HG02981 (cell line): ENCODE results near the gene MAP4K3.
A peak's percentile ranks its signal among the peaks of the same experiment; 100 is the strongest.

Source experiments
- ATAC-seq: cut with Tn5 transposase; IDR thresholded peaks from one replicate; pipeline ENCODE4 v1.9.1; 2021; ENCODE audit warnings: mild to moderate bottlenecking, moderate library complexity; ENCODE audit not compliant: unreplicated experiment

The MAP4K3 gene

DNA sequence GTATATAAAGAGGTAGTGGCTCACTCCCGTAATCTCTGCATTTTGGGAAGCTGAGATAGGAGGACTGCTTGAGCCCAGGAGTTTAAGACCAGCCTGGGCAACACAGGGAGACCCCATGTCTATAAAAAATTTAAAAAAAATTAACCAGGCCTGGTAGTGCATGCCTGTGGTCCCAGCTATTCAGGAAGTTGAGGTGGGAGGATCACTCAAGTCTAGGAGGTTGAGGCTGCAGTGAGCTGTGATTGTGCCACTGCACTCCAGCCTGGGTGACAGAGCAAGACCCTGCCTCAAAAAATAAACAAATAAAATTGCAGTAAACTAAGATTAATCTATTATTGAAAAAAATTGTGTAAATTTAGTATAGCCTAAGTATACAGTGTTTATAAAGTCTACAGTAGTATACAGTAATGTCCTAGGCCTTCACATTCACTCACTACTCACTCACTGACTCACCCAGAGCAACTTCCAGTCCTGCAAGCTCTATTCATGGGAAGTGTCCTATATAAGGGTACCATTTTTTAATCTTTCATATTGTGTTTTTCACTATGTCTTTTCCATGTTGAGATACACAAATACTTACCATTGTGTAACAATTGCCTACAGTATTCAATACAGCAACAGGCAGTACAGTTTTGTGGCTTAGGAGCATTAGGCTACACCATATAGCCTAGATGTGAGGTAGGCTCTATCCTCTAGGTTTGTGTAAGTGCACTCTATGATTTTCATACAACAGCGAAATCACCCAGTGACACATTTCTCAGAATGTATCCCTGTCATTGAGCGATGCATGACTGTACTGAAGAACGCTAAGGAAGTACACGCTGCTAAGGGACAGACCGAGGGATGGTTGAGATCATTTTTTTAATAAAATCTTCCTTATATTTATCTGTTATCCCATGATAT, 10.4 kb upstream of the MAP4K3 start:
- no peak for ATAC-seq

DNA sequence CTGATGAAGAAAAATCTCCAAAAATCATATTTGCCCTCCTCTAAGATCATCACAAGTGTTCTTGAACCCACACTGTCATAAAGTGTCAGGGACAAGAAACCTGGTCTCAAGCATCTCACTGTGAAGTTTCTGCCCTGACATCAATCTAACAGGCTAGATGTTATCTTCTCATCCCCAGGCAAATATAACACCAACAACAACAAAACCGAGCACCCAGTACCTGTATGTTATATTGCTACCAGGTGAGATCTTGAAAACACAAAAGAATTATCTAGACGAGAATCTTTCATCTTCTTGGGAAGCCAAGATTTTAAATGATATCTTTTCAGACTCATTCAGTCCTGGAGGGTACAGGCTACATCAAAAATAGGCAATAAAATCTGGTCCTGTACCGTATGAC, 8.8 kb upstream of the MAP4K3 start:
- ATAC-seq = no peak

DNA sequence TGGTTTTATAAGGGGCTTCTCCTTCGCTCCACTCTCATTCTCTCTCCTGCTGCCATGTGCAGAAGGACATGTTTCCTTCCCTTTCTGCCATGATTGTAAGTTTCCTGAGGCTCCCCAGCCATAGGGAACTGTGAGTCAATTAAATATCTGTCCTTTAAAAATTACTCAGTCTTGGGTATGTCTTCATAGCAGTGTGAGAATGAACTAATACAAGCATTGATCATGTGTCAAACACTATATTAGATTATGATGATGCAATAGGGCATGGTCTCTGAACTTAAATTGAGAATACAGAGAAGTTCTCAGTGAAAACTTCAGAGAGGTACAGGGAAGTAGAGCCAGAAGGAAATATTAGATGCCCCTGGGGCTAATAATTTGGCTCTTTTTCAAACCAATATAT, 5.9 kb upstream of the MAP4K3 start:
- ATAC-seq = no peak

DNA sequence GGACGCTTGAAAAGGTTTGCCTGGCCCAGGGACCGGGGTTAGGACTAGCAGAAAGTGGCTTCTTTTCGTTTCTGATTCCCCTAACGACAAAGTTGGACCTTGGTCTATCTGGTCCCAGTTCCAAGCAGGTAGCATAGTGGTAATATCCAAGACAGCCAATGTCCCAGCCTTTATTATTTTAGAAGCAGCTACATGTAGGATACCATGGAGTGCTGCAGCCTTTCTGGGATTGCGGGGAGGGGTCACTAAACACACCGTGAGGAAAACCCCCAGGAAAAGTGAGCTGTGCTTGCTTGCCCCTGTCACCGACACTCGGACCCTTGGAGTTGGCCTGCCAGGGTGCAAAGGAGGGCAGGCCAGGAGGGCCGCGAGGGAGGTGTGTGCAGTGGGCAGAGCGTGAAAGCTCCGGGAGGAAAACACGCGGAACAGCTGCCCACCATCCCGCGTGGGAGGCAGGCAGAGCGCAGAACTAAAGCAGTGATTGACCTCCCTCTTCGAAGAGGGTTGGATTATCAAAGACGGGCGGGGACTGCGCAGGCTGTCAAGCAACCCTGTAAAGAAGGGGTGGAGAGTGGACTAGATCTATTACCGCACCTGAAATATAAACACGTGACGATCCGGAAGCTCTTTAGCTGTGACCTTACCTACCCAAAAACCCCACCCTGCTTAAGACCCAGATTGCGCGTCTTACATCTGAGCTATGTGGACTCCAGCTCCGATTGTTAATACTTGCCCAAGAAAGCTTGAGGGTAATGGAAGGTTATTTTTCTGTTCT, 624 bp upstream of the MAP4K3 start:
- peak; percentile 48 for ATAC-seq

DNA sequence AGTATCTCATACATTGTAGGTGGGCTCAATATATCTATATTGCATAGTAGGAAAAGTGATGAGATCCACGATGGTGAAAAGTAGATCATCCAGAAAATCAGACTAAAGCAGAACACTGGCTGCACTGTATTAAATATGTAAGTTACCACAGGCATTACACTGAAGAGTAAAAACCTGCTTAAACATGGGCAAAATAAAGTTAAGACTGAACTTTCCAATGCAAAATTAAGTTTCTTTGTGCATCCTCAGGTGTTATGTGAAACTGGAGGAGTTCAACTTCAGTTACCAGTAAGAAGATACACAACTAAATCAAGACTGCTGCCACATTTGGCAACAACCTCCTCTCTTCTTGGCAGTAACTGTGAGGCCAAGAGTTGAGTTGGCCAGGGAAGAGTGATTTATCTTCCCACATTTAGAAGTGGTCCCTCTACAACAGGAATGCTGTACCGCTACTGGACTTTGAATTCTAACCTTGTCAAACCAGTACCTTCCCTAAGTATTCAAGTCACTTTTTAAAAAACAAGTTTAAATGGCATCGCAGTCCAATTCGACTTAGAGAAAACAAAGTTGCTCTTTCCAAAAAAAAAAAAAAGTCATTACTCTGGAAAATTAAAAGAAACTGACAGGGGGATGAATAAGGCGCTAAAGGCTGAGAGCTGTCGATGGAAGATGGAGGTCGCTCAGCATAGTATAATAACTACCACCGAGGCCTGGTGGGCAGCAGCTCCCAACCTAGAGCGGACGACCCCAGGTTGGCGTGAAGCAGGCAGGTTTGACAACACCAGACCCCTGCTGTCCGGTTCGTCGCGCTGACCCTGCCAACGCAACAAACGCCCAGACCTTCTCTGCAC, 1.1 kb downstream of the MAP4K3 start:
- peak; percentile 4 for ATAC-seq

DNA sequence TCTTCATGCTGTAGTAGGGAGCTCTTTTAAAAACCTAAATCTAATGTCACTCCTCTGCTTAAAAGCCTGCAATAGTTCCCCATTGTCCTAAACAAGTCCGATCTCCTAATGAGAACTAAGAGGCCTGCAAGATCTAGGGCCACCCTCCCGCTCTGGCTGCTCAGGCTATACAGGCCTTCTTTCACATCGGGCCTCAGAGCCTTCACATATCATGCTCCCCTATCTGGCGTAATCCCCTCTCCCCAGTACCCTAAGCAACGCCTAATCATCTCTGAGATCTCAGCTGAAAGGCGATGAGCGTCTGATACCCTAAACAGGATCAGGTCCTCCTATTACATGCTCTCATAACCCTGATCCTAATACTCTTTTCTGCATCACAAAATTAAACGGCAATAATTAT, 1.9 kb downstream of the MAP4K3 start:
- ATAC-seq = no peak

DNA sequence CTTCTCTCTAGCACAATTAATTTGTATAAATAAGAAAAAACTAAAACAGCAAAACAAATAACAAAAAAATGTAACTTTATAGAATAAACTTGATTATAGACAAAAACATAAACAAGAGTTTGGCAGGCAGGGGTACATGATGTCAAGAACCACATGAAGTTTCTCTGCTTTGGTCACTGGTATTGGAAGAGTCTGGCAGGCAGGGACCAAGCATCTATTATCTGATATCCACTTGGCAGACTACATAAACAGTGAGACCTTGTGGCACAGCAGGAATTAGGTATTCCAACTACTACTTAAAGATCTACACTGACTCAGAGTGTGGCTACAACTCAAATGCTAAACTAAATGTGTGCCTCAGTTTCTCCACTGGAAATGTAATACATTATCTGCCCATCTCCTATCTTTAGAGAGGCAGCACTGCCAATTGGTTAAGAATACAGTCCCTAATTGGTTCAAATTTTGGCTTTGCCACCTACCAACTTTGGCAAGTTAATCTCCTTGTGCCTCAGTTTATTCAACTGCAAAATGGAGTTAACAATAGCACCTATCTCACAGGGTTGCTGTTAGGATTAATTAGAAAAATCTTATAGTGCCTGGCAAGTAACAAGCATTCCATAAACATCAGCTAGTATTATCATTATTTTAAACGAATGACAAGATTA, 2.7 kb downstream of the MAP4K3 start:
- no peak for ATAC-seq

DNA sequence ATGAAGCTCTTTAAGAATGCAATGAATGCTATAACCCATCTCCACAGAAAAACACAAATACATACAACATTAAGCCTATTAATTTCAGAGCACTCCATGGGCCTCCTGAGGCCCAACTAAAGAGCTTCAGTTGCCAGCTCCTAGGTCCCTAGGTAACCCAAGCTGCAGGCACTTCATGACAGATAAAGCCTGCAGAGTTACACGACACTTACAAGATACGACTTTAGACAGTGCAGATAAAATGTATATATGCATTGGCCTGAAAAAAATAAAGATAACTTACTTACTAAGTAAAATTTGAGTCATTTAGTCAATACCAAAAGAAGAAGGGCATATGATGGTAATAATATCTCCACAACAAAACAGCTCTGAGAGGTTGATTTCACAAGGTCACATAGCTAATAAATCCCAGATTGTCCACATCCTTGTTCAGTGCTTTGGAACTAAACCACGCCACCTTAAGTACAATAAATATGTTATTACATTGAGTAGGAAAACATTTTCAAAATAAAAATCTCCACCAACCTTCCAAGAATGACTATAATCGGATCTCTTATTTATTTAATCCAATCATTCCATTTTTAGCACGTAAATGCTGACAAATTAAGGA, 3.4 kb downstream of the MAP4K3 start:
- no peak for ATAC-seq

DNA sequence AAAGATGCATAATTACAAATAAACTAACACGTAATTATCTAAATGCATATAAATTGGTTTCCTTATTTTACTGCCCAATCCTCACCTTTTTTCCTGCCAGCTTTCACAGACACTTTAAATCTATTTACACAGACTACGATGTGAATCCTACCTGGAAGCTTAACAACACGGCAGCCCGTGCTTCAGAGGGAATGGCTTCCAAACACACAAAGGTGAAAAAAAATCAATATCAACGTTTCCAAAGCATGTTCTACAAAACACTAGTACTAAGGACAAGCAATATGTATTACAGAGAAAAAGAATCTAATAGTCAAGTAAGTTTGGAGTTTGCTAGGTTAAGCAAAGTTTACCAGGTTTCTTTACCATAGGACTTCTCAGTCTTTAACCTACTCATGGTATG, 4.4 kb downstream of the MAP4K3 start:
- no peak for ATAC-seq

DNA sequence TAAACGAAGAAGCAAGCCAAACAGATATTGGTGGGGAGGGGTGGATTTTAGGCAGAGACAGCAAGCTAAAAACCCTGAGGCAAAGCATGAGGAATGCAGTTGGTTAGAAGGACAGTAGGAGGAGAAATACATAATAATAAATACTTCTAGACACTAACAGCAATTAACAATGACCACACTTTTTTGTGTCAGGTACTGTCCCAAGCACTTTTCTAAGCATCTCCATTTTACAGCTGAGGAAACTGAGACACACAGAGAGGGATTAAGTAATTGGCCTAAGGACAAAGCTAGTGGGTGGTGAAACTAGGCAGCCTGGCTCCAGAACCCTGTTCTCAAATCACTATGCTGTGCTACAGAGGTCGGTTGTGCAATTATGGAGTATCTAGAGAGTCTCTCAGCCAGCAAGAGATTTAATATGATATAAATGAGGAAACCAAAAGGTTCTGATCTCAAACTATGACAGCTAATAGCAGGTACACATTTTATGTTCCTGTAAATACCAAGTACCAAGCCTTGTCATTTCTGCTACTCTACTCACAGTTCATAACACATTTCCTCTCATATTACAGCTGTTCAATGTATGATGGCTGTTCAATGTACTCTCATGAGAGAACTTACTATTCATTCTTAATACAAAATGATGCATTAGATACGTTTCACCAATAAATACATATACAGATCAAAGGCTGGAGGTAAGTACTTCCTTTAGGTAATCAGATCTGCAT, 5.3 kb downstream of the MAP4K3 start:
- ATAC-seq = no peak

DNA sequence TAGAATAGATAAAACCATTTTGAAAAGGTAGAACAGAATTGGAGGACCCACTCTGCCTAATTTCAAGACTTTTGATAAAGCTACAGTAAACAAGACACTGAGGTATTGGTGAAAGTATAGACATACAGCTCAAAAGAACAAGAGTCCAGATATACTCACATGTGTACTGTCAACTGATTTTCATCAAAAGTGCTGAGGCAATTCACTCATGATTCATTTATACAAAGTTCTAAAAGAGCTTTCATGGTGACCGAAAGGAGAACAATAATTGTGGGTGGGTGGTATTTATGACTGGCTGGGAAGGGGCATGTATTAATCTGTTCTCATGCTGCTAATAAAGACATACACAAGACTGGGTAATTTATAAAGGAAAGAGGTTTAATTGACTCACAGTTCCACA, 7.3 kb downstream of the MAP4K3 start:
- ATAC-seq = no peak

DNA sequence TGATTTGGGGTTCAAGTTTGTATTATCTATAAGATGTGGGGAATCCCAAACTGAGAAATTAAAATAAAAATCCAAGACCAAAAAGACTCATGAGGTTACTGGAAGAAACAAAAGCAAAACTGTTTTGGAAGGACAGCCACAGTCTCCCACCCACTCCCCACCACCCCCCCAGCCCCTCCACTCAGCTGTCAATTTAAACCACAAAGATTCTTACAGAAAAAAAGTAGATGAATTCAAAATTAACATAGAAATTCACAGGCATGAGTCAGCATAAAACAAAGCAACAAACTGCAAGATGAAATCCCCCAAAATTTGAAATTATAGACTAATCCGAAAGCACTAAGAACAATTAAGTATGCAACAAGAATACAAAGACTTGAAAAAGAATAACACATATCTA, 12.1 kb downstream of the MAP4K3 start:
- ATAC-seq = no peak

DNA sequence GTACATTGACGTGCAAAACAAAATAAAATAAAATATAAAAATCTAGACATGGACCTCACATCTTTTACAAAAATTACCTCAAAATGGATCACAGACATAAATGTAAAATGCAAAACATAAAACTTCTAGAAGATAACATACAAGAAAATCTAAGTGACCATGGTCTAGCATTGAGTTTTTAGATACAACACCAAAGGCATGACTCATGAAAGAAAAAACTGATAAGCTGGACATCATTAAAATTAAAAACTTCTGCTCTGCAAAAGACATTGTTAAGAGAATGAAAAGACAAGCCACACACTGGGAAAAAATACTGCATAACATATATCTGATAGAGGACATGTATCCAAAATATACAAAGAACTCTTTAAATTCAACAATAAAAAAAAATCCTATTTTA, 14.4 kb downstream of the MAP4K3 start:
- ATAC-seq = no peak

DNA sequence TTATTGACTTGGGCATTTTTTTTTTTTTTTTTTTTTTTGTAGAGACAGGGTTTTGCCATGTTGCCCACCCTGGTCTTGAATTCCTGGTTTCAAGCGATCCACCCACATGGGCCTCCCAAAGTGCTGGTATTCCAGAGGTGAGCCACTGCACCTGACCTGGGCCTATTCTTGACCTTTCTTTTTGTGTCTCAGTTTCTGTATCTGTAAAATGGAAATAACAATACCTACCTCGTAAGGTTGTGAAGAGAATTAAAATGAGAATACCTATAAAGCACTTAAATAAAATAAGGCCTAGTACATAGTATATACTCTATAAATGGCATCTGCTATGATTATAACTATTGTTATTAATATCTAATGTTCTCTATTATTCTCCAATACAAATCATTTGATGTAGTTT, 15.7 kb downstream of the MAP4K3 start:
- no peak for ATAC-seq

DNA sequence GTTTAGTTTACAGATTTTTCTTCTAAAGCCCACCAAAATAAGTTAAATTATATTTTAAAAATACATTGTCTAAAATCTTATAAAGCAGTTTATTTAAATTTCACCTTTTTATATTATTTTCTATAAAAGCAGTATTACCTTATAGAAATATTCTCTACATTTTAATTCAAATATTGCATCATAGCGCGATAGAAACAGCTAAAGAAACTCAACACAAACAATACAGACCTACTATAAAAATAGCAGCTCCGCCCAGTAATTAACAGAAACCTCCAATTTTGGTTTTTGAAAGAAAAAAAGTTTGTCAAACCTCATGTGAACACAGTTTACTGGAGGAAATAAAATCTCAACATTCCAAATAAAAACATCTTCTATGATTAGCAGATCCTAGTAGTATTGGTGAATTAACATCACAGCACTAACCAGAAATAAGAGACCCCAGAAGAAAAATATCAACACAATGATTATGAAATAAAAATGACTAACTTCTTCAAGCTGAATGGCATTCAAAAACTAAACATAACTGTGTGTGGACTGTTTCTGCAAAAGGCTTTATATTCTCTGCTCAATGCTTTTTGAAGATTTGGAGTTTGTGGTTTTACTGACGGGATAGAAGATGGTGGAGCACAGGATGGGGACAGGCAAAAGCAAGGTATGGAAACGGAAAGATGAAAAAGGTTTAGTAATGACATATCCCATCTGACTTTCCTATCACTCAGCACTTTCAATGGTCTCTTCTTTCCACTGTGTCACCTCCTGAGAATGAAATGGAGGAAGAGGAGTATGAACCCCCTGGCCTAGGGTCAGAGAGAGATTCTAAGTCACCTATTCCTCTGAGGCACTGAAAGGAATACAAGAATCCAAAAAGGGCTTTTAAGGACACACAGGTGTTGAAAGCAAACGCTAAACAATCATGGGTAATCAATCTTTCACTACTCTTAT, 17.5 kb downstream of the MAP4K3 start:
- ATAC-seq = no peak

DNA sequence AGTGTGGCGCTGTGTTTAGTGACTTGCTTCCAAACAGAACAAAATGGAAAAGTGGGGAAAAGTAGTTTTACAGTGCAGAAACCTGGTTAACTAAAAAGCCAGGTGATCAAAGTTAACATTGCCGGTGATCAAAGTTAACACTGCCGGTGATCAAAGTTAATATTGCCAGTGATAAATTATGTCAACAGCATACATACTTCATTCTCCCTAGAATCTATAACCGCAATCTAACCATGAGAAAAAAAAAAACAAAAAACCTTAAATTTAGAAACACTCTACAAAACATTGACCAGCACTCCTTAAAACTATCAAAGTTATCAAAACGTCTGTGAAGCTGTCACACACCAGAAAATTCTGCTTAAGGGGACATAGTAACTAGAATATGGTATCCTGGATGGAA, 18.6 kb downstream of the MAP4K3 start:
- ATAC-seq = no peak

DNA sequence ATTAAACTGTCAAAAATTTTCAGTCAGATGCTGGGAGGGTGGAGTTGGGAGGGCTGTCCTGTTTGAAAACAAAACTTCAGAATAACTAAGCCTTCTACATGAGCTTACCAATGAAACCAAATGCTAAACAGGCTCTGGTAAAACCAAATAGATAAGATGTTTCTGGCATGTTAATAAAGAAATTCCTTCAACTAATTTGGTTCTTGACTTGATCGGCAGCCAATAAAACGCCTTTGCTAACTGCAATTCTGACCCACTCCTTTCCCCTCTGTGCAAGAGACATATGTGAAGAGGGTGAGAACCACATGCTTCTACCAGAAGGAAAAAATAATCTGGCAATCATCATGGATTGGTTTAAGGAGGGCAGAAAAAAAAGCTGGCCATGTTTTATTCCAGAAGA, 20.9 kb downstream of the MAP4K3 start:
- no peak for ATAC-seq

DNA sequence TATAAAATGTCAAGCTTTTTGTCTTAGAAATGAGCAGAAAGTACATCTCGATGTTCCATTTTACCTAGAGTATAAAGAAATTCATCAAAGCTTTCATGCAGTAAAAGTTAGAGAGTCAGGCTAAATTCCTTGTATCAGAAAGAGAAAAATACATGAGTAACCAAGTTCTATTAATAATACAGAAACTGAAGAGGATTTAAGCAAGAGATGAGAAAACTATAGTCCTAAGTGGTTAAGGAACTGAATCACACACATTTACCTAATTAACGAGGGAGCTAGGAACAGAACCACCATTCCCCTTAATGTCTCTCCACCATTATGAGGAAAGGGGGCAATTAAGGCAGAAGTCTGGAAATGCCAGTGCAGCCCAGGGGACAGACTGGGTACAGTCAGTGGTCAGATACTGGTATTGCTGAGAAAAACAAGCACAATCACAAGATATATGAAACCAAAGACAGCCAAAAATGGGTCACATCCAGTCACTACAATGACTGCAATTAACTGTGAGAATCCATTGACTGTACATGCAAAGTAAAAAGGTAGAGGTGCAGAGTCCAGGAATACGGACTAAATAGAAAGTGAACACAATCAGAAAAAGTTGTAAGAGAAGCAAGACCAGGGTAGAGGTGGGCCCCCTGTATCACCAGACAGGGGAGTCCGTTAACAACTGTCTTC, 23.9 kb downstream of the MAP4K3 start:
- ATAC-seq = no peak
